Rectal smooth muscle tissue (tissue), 1 donor: ENCODE measurements around the gene SLC25A3.

Experiments used
- H3K27ac ChIP-seq: one replicate; pipeline ENCODE4 v1.7.0; 2013; ENCODE audit warnings: low read depth, low read length, inconsistent platforms
- H3K27me3 ChIP-seq: one replicate; pipeline ENCODE4 v1.7.0; 2013; ENCODE audit warnings: low read length; ENCODE audit not compliant: control insufficient read depth, insufficient read depth
- H3K36me3 ChIP-seq: one replicate; pipeline ENCODE4 v1.7.0; 2013; ENCODE audit warnings: low read length; ENCODE audit not compliant: control insufficient read depth, insufficient read depth
- H3K4me1 ChIP-seq: one replicate; pipeline ENCODE4 v1.7.0; 2013; ENCODE audit warnings: low read length; ENCODE audit not compliant: control insufficient read depth, insufficient read depth
- H3K4me3 ChIP-seq: one replicate; pipeline ENCODE4 v1.7.0; 2013; ENCODE audit warnings: low read length
- H3K9ac ChIP-seq: one replicate; pipeline ENCODE4 v1.7.0; 2013; ENCODE audit warnings: low read length

Gene SLC25A3

DNA sequence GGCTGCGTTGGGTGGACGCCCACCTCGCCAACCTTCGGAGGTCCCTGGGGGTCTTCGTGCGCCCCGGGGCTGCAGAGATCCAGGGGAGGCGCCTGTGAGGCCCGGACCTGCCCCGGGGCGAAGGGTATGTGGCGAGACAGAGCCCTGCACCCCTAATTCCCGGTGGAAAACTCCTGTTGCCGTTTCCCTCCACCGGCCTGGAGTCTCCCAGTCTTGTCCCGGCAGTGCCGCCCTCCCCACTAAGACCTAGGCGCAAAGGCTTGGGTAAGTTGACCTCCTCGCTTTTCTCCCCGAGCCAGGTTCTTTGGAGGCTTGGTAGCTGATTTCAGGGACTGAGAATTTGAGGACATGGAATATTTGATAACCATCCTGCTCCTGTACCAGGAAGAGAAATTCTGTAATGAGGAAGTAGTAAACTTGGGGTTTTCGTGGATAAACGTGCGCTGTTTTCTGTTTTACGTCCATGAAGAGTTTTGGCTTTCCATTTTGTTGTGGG, 52.1 kb downstream of the SLC25A3 start:
- Histone ChIP-seq H3K9ac (peak overlapping the region; percentile 87), H3K36me3 (peaks cover 3% of the 10 kb centered on the region), H3K27ac (peak overlapping the region; percentile 77), H3K4me3 (peak overlapping the region; percentile 98), H3K4me1 (no peaks in the 10 kb centered on the region), H3K27me3 (no peaks in the 10 kb centered on the region)

DNA sequence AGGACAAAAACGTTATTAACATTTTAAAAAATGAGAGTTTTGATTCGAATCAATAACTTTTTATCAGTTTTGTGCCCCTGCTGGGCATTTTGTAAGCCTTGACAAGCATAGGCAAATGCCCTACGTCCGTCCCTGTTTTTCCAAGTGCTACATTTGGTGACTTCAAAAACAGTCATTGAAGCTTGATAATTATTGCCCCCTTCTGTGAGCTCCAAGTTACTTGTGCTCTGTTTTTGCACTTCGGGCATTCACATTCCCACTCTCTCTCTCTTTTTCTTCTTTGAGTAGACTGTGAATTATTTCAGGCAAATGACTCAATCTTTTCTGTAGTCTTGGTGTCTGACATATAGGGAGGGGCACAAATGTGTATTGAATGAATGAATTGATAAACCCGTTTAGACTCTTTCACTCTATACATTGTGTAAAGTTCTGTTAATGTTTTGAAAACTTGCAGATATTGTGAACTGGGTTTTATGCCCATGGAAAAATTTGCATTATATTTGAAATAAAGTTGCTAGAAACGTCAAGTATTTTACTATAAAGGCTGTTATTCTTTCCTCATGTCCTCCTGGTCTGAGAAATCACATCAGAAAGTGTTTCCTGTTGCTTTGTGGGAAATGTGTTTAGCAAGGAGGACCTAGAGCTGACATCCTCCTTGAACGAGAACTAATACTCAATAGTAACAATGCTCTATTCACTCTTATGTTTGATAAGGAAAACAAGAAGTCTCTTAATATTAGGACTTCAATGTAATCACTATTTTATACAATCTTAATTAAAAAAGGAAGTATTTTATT, 53.0 kb downstream of the SLC25A3 start:
- H3K27me3 ChIP-seq: no peaks in the 10 kb centered on the region
- peak overlapping the region; percentile 98 for H3K4me3 ChIP-seq
- H3K27ac ChIP-seq: no peak overlapping the region
- H3K36me3 ChIP-seq: peaks cover 3% of the 10 kb centered on the region
- no peaks in the 10 kb centered on the region for H3K4me1 ChIP-seq
- no peak overlapping the region for H3K9ac ChIP-seq

DNA sequence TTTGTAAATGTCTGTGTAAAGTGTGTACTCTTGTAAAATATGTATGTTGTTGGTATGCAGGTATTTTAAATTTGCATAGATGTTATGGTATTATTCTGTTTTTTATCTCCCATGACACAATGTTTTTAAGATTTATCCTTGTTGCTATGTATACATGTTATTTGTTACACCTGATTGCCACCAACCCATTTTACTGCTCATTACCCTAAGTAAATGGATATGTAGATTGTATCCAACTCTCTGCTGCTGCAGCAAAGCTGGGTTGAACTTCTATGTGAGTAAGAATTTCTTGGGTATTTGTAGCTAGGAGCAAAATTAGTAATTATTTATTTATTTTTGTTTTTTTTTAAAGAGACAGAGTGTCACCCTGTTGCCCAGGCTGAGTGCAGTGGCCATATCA, 57.8 kb downstream of the SLC25A3 start:
- peaks cover 3% of the 10 kb centered on the region for H3K36me3 ChIP-seq

DNA sequence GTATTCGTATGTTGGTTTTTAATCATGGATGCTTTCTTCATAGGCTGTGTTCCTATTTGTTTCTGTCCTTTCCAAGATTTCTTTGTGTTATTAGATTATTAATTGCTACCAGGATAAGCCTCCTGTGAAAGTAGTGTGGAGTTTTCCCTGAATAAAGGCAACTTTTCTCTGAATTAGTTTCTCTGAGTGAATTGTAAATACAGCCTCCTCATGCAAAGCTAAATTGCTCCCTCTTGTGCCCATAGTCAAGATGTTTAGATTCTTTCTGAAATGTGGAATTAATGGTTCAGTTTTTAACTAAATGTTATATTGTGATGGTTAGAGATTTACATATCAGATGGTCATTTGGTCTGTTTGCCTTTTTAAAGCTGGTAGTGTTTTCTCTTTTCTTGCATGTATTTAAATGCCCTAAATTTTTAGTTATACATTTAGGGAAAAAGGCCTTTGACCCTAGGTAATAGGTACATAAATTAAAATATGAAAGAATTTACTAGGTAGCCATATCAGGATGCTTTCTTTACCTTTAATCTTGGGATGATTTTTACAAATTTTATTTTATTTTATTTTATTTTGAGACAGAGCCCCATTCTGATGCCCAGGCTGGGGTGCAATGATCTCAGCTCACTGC, 60.5 kb downstream of the SLC25A3 start:
- Histone ChIP-seq H3K36me3 (peaks cover 8% of the 10 kb centered on the region), H3K4me3 (no peak overlapping the region)

More for the DNA sequence above, 57.8 kb downstream of the SLC25A3 start:
- no peak overlapping the region for H3K27ac ChIP-seq
- no peak overlapping the region for H3K9ac ChIP-seq
- no peaks in the 10 kb centered on the region for H3K27me3 ChIP-seq
- H3K4me1 ChIP-seq: peaks cover 2% of the 10 kb centered on the region
- no peak overlapping the region for H3K4me3 ChIP-seq

More for the DNA sequence above, 60.5 kb downstream of the SLC25A3 start:
- Histone ChIP-seq H3K27ac (no peak overlapping the region), H3K27me3 (no peaks in the 10 kb centered on the region), H3K9ac (no peak overlapping the region), H3K4me1 (peaks cover 2% of the 10 kb centered on the region)
